Activated naive CD8-positive, alpha-beta T cell (primary cell): ENCODE data around the gene STK11.

Experiments used
- H3K27ac Mint-ChIP-seq: one replicate; pipeline ENCODE4 v1.8.0; 2021; ENCODE audit warnings: mixed read lengths
- H3K27me3 Mint-ChIP-seq: one replicate; pipeline ENCODE4 v1.8.0; 2021; ENCODE audit warnings: mixed read lengths
- H3K36me3 Mint-ChIP-seq: one replicate; pipeline ENCODE4 v1.8.0; 2021; ENCODE audit warnings: mixed read lengths
- H3K4me1 Mint-ChIP-seq: one replicate; pipeline ENCODE4 v1.8.0; 2021; ENCODE audit warnings: low read depth, mixed read lengths
- H3K4me3 Mint-ChIP-seq: one replicate; pipeline ENCODE4 v1.8.0; 2021; ENCODE audit warnings: mild to moderate bottlenecking, mixed read lengths
- H3K9me3 Mint-ChIP-seq: one replicate; pipeline ENCODE4 v1.8.0; 2021; ENCODE audit warnings: low read depth, mixed read lengths

The STK11 gene

GRCh38 chr19:1260749-1261537, 55.4 kb downstream of the STK11 start:
- H3K27ac Mint-ChIP-seq: peak overlapping the region; percentile 91
- H3K4me3 Mint-ChIP-seq: peak overlapping the region; percentile 94
- H3K27me3 Mint-ChIP-seq: no peaks in the 10 kb centered on the region
- H3K9me3 Mint-ChIP-seq: no peaks in the 10 kb centered on the region
- no peaks in the 10 kb centered on the region for H3K36me3 Mint-ChIP-seq
- peaks cover 49% of the 10 kb centered on the region for H3K4me1 Mint-ChIP-seq

DNA sequence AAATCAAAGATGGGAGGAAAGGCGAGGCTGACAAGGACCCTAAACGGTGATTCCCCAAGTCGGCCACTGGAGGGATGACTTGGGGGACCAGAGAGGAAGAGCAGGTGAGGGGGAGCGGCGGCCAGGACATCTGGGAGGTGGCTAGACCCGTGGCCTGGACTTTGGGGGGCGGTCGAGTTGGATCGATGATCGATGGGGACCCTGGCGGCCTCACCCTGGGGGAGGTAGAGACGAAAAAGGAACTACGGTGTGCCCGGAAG, 55.9 kb downstream of the STK11 start:
- Mint-ChIP-seq H3K4me3 (peak overlapping the region; percentile 94), H3K9me3 (no peaks in the 10 kb centered on the region), H3K27me3 (no peaks in the 10 kb centered on the region), H3K36me3 (no peaks in the 10 kb centered on the region), H3K27ac (peak overlapping the region; percentile 91), H3K4me1 (peaks cover 48% of the 10 kb centered on the region)

GRCh38 chr19:1261798-1262622, 56.4 kb downstream of the STK11 start:
- peak overlapping the region; percentile 94 for H3K4me3 Mint-ChIP-seq
- no peaks in the 10 kb centered on the region for H3K36me3 Mint-ChIP-seq
- H3K9me3 Mint-ChIP-seq: no peaks in the 10 kb centered on the region
- peaks cover 48% of the 10 kb centered on the region for H3K4me1 Mint-ChIP-seq
- peak overlapping the region; percentile 91 for H3K27ac Mint-ChIP-seq
- H3K27me3 Mint-ChIP-seq: no peaks in the 10 kb centered on the region

- no peaks in the 10 kb centered on the region for H3K36me3 Mint-ChIP-seq
- H3K4me3 Mint-ChIP-seq: peak overlapping the region; percentile 73
- H3K4me1 Mint-ChIP-seq: peaks cover 50% of the 10 kb centered on the region
- no peaks in the 10 kb centered on the region for H3K9me3 Mint-ChIP-seq
- no peak overlapping the region for H3K27ac Mint-ChIP-seq
- no peaks in the 10 kb centered on the region for H3K27me3 Mint-ChIP-seq
Measured at GRCh38 chr19:1262623-1263123, 57.1 kb downstream of the STK11 start.

DNA sequence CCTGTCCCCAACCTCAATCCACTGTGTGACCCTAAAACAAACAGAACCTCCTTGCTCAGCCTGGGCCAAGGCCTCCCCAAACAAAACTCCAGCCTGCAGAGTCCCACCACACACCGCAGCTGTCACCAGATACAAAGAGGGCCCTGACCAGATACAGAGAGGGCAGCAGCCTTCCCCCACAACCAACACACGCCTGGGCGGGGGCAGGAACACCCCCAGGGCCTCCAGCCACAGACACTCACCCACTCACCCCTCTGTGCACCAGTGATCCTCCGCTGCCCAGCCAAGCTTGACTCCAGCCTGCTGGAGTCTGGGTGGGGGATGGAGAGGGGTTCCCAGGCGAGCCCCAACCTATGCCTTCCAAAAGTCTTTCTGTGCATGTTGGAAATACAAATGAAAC, 57.6 kb downstream of the STK11 start:
- Mint-ChIP-seq H3K27ac (peak overlapping the region; percentile 22), H3K9me3 (no peaks in the 10 kb centered on the region), H3K27me3 (no peaks in the 10 kb centered on the region), H3K36me3 (no peaks in the 10 kb centered on the region), H3K4me1 (peaks cover 47% of the 10 kb centered on the region), H3K4me3 (peak overlapping the region; percentile 73)

DNA sequence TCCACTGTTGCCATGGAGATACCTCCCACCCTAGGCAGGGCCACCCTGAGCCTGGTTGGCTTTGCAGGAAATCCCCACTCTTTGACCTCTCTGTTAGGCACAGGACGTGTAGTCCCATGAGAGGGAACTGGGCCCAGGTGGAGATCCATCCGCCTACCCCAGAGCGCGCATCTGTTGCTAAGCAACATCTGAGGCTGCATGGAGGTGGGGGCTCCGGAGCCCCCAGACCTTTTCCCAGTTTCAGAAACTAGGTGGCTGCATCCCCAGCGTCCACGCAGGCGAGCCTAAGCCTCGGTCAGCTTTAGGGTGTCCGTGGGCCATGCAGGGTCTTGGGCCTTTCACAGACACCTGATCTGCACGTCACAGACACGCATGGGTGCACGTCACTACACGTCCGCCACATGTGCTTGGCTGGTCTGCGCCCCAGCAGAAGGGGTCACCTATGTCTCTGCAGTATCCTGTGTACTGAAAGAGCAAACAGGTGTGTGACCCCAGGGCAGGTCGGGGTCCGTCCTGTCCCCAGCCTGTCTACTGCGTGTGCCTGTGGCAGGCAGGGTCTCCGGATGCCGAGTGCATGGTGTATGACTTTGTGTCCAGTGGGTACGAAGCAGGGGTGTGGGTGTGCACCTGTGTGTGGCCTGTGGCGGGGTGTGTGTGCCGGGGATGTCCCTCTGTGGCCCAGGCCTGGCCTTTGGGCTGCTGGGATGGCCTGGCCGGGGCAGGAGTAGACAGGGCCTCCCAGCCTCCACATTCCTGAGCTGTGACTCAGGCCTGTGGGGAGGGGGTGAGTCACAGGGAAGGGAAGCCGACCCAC, 59.4 kb downstream of the STK11 start:
- Mint-ChIP-seq H3K4me1 (peaks cover 41% of the 10 kb centered on the region), H3K9me3 (no peaks in the 10 kb centered on the region), H3K36me3 (no peaks in the 10 kb centered on the region), H3K27me3 (no peaks in the 10 kb centered on the region), H3K4me3 (peak overlapping the region; percentile 66), H3K27ac (peak overlapping the region; percentile 41)

- peak overlapping the region; percentile 63 for H3K4me3 Mint-ChIP-seq
- H3K27ac Mint-ChIP-seq: peak overlapping the region; percentile 76
- H3K36me3 Mint-ChIP-seq: peaks cover 2% of the 10 kb centered on the region
- H3K4me1 Mint-ChIP-seq: peaks cover 47% of the 10 kb centered on the region
- H3K9me3 Mint-ChIP-seq: no peaks in the 10 kb centered on the region
- no peaks in the 10 kb centered on the region for H3K27me3 Mint-ChIP-seq
Measured at GRCh38 chr19:1265615-1266128, 60.1 kb downstream of the STK11 start.

DNA sequence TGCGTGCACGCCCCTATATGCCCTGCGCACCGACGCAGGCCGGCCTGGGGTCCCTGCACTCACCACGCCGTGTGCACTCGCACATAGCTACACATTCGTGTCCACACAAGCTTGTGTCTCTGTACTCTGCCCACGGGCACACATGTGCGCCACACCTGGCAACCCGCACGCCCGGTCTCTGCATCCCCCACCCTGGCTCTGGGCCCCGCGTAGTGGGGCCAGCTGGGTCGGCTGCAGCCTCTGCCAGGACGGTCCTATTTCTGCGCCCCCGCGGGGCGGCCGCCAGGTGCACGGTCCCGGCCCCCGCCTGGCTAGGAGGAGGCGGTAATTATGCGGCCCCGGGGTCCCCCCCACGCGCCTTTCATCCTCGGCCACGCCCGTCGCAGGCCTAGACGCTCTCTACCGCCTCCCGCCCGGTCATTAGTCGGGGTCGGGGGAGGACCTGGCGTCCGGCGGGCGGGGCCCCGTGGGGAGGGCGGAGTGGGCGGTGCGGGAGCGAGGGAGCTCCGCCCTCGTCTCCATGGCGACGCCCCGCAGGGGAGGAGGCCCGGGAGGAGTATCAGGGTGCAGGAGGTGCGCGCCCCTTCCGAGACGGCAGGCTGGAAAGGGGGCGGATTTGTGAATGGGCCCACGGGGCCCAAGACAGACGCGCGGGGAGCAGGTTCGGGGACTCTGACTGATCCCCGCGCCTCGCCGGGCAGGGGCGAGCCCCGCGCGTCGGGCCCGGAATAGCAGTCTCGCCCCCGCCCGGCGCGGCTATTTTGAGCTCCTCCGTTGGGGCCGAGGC, 60.7 kb downstream of the STK11 start:
- no peaks in the 10 kb centered on the region for H3K27me3 Mint-ChIP-seq
- no peaks in the 10 kb centered on the region for H3K9me3 Mint-ChIP-seq
- H3K4me3 Mint-ChIP-seq: peak overlapping the region; percentile 63
- H3K27ac Mint-ChIP-seq: peak overlapping the region; percentile 76
- peaks cover 53% of the 10 kb centered on the region for H3K4me1 Mint-ChIP-seq
- peaks cover 2% of the 10 kb centered on the region for H3K36me3 Mint-ChIP-seq

GRCh38 chr19:1266916-1267476, 61.4 kb downstream of the STK11 start:
- H3K4me1 Mint-ChIP-seq: peaks cover 52% of the 10 kb centered on the region
- H3K9me3 Mint-ChIP-seq: no peaks in the 10 kb centered on the region
- H3K4me3 Mint-ChIP-seq: peak overlapping the region; percentile 67
- H3K36me3 Mint-ChIP-seq: peaks cover 2% of the 10 kb centered on the region
- H3K27me3 Mint-ChIP-seq: no peaks in the 10 kb centered on the region
- peak overlapping the region; percentile 3 for H3K27ac Mint-ChIP-seq

- Mint-ChIP-seq H3K27me3 (no peaks in the 10 kb centered on the region), H3K36me3 (peaks cover 2% of the 10 kb centered on the region), H3K27ac (peak overlapping the region; percentile 3), H3K4me1 (peaks cover 54% of the 10 kb centered on the region), H3K9me3 (no peaks in the 10 kb centered on the region), H3K4me3 (peak overlapping the region; percentile 67)
Measured at GRCh38 chr19:1267477-1268225, 62.1 kb downstream of the STK11 start.

DNA sequence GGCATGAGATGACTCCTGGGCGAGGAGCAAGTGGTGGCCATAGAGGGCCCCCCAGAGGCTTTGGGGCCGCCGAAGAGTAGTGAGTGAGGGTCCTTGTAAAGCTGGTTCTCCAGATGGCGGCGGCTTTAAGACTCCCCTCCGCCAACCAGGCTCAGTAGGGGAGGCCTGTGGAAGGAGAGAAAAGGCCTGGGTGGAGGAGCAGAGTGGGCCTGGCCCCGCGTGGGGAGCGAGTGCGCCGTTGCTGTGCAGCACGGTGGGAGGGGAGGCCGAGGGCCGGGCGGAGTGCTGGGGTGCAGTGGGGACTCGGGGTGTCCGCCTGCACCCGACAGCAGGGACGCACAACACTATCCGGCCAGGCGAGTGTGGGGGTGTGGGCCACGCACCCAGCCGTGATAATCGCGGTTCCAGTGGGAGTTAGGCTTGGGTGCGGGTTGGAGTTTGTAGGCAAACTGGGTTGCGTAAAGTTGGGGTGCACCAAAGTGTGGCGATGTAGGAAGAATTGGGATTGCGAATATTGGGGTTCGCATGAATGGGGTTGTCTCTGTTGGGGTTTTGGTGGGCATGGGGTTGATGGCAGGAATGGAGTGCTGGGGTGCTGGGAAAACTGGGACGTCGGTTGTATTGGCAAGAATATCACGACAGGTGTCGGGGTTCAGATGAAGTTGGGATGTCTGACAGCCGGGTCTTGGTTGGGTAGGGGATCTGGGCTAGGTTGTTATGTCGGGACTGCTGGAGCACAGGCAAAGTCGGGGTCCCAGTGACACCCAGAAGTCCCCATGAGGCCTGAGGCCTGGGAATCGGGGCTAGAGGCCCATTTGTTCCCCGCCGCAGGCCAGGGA, 62.9 kb downstream of the STK11 start:
- H3K9me3 Mint-ChIP-seq: no peaks in the 10 kb centered on the region
- no peaks in the 10 kb centered on the region for H3K27me3 Mint-ChIP-seq
- peak overlapping the region; percentile 67 for H3K4me3 Mint-ChIP-seq
- H3K4me1 Mint-ChIP-seq: peaks cover 55% of the 10 kb centered on the region
- H3K36me3 Mint-ChIP-seq: peaks cover 2% of the 10 kb centered on the region
- H3K27ac Mint-ChIP-seq: peak overlapping the region; percentile 87

- H3K27me3 Mint-ChIP-seq: no peaks in the 10 kb centered on the region
- H3K4me3 Mint-ChIP-seq: peak within 1 kb of the TSS; percentile 95
- H3K27ac Mint-ChIP-seq: peak within 1 kb of the TSS; percentile 96
- peaks cover 6% of the 10 kb centered on the region for H3K36me3 Mint-ChIP-seq
- peaks cover 61% of the 10 kb centered on the region for H3K4me1 Mint-ChIP-seq
- H3K9me3 Mint-ChIP-seq: no peaks in the 10 kb centered on the region
Measured at GRCh38 chr19:1269065-1269477, 63.5 kb downstream of the STK11 start, which contains the start of gene CIRBP. Gene CIRBP (plus strand): TSS chr19:1269332. CDS start chr19:1270934, 1,602 bp downstream.
